Hepatocyte (in vitro differentiated cells): ENCODE data around the gene CGB5. TPM values are rescaled to one million over a fixed set of nuclear protein-coding genes. Genes with fewer than 3 reads are reported as not detected.

ENCODE experiments used
- DNase-seq: peaks from one replicate; pipeline ENCODE4 v3.0.0-alpha.2; 2016; ENCODE audit warnings: low spot score
- H2AFZ ChIP-seq: fragments of 200-600 bp; sonication (generic); 2 replicates; pipeline ENCODE4 v1.6.0; 2016; ENCODE audit warnings: antibody characterized with exemption, mild to moderate bottlenecking
- H3K27ac ChIP-seq: fragments of 200-600 bp; sonication (generic); 2 replicates; pipeline ENCODE4 v1.5.1; 2016; ENCODE audit warnings: mild to moderate bottlenecking
- H3K27me3 ChIP-seq: fragments of 200-600 bp; sonication (generic); 2 replicates; pipeline ENCODE4 v1.6.1; 2016
- H3K36me3 ChIP-seq: fragments of 200-600 bp; sonication (generic); replicated peaks from 2 replicates; pipeline ENCODE4 v1.5.1; 2016; ENCODE audit warnings: low read depth; ENCODE audit not compliant: insufficient read depth
- H3K4me1 ChIP-seq: fragments of 200-600 bp; sonication (generic); 2 replicates; pipeline ENCODE4 v1.5.1; 2016; ENCODE audit warnings: mild to moderate bottlenecking, moderate library complexity; ENCODE audit not compliant: insufficient read depth
- H3K4me2 ChIP-seq: fragments of 200-600 bp; sonication (generic); 2 replicates; pipeline ENCODE4 v1.6.0; 2016
- H3K4me3 ChIP-seq: fragments of 200-600 bp; sonication (generic); 2 replicates; pipeline ENCODE4 v1.5.1; 2016; ENCODE audit warnings: mild to moderate bottlenecking
- H3K79me2 ChIP-seq: fragments of 200-600 bp; sonication (generic); 2 replicates; pipeline ENCODE4 v1.6.0; 2017; ENCODE audit warnings: mild to moderate bottlenecking
- H3K9me2 ChIP-seq: fragments of 200-600 bp; sonication (generic); replicated peaks from 2 replicates; pipeline ENCODE4 v1.6.0; 2017; ENCODE audit warnings: mild to moderate bottlenecking; ENCODE audit not compliant: insufficient read depth
- H3K9me3 ChIP-seq: fragments of 200-600 bp; sonication (generic); 2 replicates; pipeline ENCODE4 v1.5.1; 2016; ENCODE audit warnings: low read depth, mild to moderate bottlenecking
- H4K20me1 ChIP-seq: fragments of 200-600 bp; sonication (generic); 2 replicates; pipeline ENCODE4 v1.6.0; 2016; ENCODE audit warnings: mild to moderate bottlenecking; ENCODE audit not compliant: insufficient read depth, poor library complexity, severe bottlenecking
- EZH2 ChIP-seq: fragments of 200-600 bp; sonication (generic); IDR thresholded peaks from 2 replicates; pipeline ENCODE4 v1.6.1; 2016; ENCODE audit warnings: antibody characterized with exemption, mild to moderate bottlenecking, borderline replicate concordance
- EZH2phosphoT487 ChIP-seq: fragments of 200-600 bp; sonication (generic); IDR thresholded peaks from one replicate; pipeline ENCODE4 v1.6.1; 2018; ENCODE audit warnings: antibody characterized with exemption, mild to moderate bottlenecking, low read depth, moderate library complexity; ENCODE audit not compliant: unreplicated experiment, severe bottlenecking
- WGBS: methylation state at CpG from one replicate; pipeline ENCODE4 v1.1.6; 2016; ENCODE audit warnings: low lambda C conversion rate; ENCODE audit errors: missing lambda C conversion rate; 5-methylcytosine and 5-hydroxymethylcytosine counted together
- microRNA-seq: library from miRNA; unstranded; fragments of <30 nt; microRNA quantifications from one replicate; pipeline ENCODE4, GENCODE V29; 2017
- polyA plus RNA-seq: library from polyadenylated mRNA; unstranded; fragments of >200 nt; fragmentation: Nextera tagmentation; extraction: Ambion mirVana; gene quantifications from 2 replicates; pipeline ENCODE4 v1.2.1, GENCODE V29; 2016
- small RNA-seq: library from RNA; depleted of rRNA; stranded (forward); fragments of <200 nt; gene quantifications from one replicate; pipeline ENCODE3, GENCODE V24; 2014
- total RNA-seq: library from RNA; depleted of rRNA; stranded (reverse); fragments of >200 nt; gene quantifications from 2 replicates; pipeline ENCODE4 v1.2.3, GENCODE V29; 2014
- TF ChIP-seq, protein P1 (sequence below): fragments of 200-600 bp; sonication (generic); IDR thresholded peaks from 2 replicates; pipeline ENCODE4 v1.5.1; 2016; ENCODE audit warnings: antibody characterized with exemption, mild to moderate bottlenecking; ENCODE audit not compliant: poor library complexity

CGB5 gene
- total and polyA plus RNA-seq, 2 experiments from 2014 or later: 0.22 to 1.9 TPM

GRCh38 chr19:49086296-49086695 lies 42.6 kb downstream of the CGB5 start:
- H3K4me2 ChIP-seq: peak overlapping the region; percentile 92
- H3K27ac ChIP-seq: no peak overlapping the region
- H3K9me3 ChIP-seq: no peaks in the 10 kb centered on the region
- 68% methylated on average over 11 of the region's 11 CpGs for WGBS
- no peak for DNase-seq
- peaks cover 18% of the 10 kb centered on the region for H3K4me1 ChIP-seq
- no peaks in the 10 kb centered on the region for H3K9me2 ChIP-seq
- H3K4me3 ChIP-seq: peak overlapping the region; percentile 86
- no peaks in the 10 kb centered on the region for H3K27me3 ChIP-seq
- H4K20me1 ChIP-seq: peaks cover 49% of the 10 kb centered on the region
- H2AFZ ChIP-seq: no peak overlapping the region
- TF ChIP-seq EZH2: no peak
- TF ChIP-seq, protein P1, sequence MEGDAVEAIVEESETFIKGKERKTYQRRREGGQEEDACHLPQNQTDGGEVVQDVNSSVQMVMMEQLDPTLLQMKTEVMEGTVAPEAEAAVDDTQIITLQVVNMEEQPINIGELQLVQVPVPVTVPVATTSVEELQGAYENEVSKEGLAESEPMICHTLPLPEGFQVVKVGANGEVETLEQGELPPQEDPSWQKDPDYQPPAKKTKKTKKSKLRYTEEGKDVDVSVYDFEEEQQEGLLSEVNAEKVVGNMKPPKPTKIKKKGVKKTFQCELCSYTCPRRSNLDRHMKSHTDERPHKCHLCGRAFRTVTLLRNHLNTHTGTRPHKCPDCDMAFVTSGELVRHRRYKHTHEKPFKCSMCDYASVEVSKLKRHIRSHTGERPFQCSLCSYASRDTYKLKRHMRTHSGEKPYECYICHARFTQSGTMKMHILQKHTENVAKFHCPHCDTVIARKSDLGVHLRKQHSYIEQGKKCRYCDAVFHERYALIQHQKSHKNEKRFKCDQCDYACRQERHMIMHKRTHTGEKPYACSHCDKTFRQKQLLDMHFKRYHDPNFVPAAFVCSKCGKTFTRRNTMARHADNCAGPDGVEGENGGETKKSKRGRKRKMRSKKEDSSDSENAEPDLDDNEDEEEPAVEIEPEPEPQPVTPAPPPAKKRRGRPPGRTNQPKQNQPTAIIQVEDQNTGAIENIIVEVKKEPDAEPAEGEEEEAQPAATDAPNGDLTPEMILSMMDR: no peak
- no peak for TF ChIP-seq EZH2phosphoT487
- H3K36me3 ChIP-seq: no peaks in the 10 kb centered on the region
- peaks cover 58% of the 10 kb centered on the region for H3K79me2 ChIP-seq

GRCh38 chr19:49091391-49092038 lies 47.9 kb downstream of the CGB5 start:
- Histone ChIP-seq H3K4me3 (no peak overlapping the region), H2AFZ (no peak overlapping the region), H4K20me1 (peaks cover 63% of the 10 kb centered on the region), H3K27ac (no peak overlapping the region), H3K79me2 (peaks cover 83% of the 10 kb centered on the region), H3K4me1 (peaks cover 11% of the 10 kb centered on the region), H3K27me3 (no peaks in the 10 kb centered on the region), H3K9me3 (no peaks in the 10 kb centered on the region), H3K9me2 (no peaks in the 10 kb centered on the region), H3K4me2 (no peak overlapping the region), H3K36me3 (no peaks in the 10 kb centered on the region)
- DNase-seq: no peak
- TF ChIP-seq EZH2phosphoT487 (no peak), EZH2 (no peak)
- TF ChIP-seq, protein P1: no peak
- WGBS: 97% methylated on average over 17 of the region's 17 CpGs

DNA sequence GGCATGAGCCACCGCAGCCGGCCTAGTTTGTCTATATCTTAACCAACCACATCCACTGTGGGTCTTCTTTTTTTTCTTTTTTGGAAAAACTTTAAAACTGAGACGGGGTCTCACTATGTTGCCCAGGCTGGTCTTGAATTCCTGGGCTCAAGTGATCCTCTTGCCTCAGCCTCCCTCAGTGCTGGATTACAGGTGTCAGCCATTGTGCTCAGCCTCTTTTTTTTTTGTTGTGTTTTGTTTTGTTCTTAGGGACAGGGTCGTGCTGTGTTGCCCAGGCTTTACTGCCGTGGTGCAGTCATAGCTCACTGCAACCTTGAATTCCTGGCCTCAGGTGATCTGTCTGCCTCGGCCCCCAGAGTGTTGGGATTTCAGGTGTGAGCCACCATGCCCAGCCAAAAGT lies 49.0 kb downstream of the CGB5 start:
- H3K9me3 ChIP-seq: no peaks in the 10 kb centered on the region
- no peak for DNase-seq
- no peak overlapping the region for H3K4me2 ChIP-seq
- TF ChIP-seq, protein P1: no peak
- TF ChIP-seq EZH2phosphoT487: no peak
- no peak for TF ChIP-seq EZH2
- H3K36me3 ChIP-seq: no peaks in the 10 kb centered on the region
- WGBS: 97% methylated on average over 6 of the region's 6 CpGs
- no peaks in the 10 kb centered on the region for H3K9me2 ChIP-seq
- no peaks in the 10 kb centered on the region for H3K4me1 ChIP-seq
- H3K27me3 ChIP-seq: no peaks in the 10 kb centered on the region
- H3K27ac ChIP-seq: no peak overlapping the region
- peaks cover 63% of the 10 kb centered on the region for H4K20me1 ChIP-seq
- no peak overlapping the region for H2AFZ ChIP-seq
- no peak overlapping the region for H3K4me3 ChIP-seq
- H3K79me2 ChIP-seq: peaks cover 77% of the 10 kb centered on the region

Small RNA genes within 50 kb of the gene (microRNA-seq; reads per million reads assigned to microRNA genes)
- gene MIR6798: 1.3 reads per million

Small RNA genes within 50 kb of the gene (small RNA-seq; reads per million reads assigned to genes)
- gene MIR6798: 0.16 reads per million
- gene RN7SL708P: not detected

Other genes starting within 250 kb of the CGB5 start
- 39.6 and 44.2 TPM in 2 replicates for gene BCAT2, start 232.8 kb upstream of the CGB5 start, total RNA-seq
- 84.6 and 122 TPM in 2 replicates for gene BCAT2, start 232.8 kb upstream of the CGB5 start, polyA plus RNA-seq
- gene HSD17B14, start 207.4 kb upstream of the CGB5 start, total RNA-seq: 64.1 and 67.6 TPM in 2 replicates
- 91.9 and 107 TPM in 2 replicates for gene HSD17B14, start 207.4 kb upstream of the CGB5 start, polyA plus RNA-seq
- gene PLEKHA4, start 175.2 kb upstream of the CGB5 start, total RNA-seq: 7.3 and 8.3 TPM in 2 replicates
- 15.1 and 25.8 TPM in 2 replicates for gene PLEKHA4, start 175.2 kb upstream of the CGB5 start, polyA plus RNA-seq
- 67.1 and 83.1 TPM in 2 replicates for gene PPP1R15A, start 171.4 kb upstream of the CGB5 start, total RNA-seq
- 172 and 218 TPM in 2 replicates for gene PPP1R15A, start 171.4 kb upstream of the CGB5 start, polyA plus RNA-seq
- gene TULP2, start 145.1 kb upstream of the CGB5 start, total RNA-seq: not detected in 2 replicates
- gene TULP2, start 145.1 kb upstream of the CGB5 start, polyA plus RNA-seq: not detected in 2 replicates
- 233 and 283 TPM in 2 replicates for gene NUCB1, start 143.5 kb upstream of the CGB5 start, total RNA-seq
- 332 and 339 TPM in 2 replicates for gene NUCB1, start 143.5 kb upstream of the CGB5 start, polyA plus RNA-seq
- 0.72 and 3.7 TPM in 2 replicates for gene DHDH, start 110.1 kb upstream of the CGB5 start, total RNA-seq
- gene DHDH, start 110.1 kb upstream of the CGB5 start, polyA plus RNA-seq: 1.5 and 2.9 TPM in 2 replicates
- 76.4 and 77.3 TPM in 2 replicates for gene BAX, start 89.0 kb upstream of the CGB5 start, total RNA-seq
- gene BAX, start 89.0 kb upstream of the CGB5 start, polyA plus RNA-seq: 106 and 116 TPM in 2 replicates
- 8,878 and 9,969 TPM in 2 replicates for gene FTL, start 78.5 kb upstream of the CGB5 start, total RNA-seq
- 13,723 and 15,987 TPM in 2 replicates for gene FTL, start 78.5 kb upstream of the CGB5 start, polyA plus RNA-seq
- gene GYS1, start 50.5 kb upstream of the CGB5 start, total RNA-seq: 29.2 and 37.4 TPM in 2 replicates
- gene GYS1, start 50.5 kb upstream of the CGB5 start, polyA plus RNA-seq: 45.9 and 54.8 TPM in 2 replicates
- gene RUVBL2, start 50.0 kb upstream of the CGB5 start, total RNA-seq: 62.9 and 72.1 TPM in 2 replicates
- gene RUVBL2, start 50.0 kb upstream of the CGB5 start, polyA plus RNA-seq: 79.6 and 84.9 TPM in 2 replicates
- not detected in 2 replicates for gene LHB, start 26.8 kb upstream of the CGB5 start, total RNA-seq
- gene LHB, start 26.8 kb upstream of the CGB5 start, polyA plus RNA-seq: not detected in 2 replicates
- gene CGB3, start 19.5 kb upstream of the CGB5 start, total RNA-seq: 1.1 TPM in 1 of 2 replicates, not detected in the other
- not detected in 2 replicates for gene CGB3, start 19.5 kb upstream of the CGB5 start, polyA plus RNA-seq
- not detected in 2 replicates for gene CGB2, start 12.0 kb upstream of the CGB5 start, total RNA-seq
- gene CGB2, start 12.0 kb upstream of the CGB5 start, polyA plus RNA-seq: not detected in 2 replicates
- not detected in 2 replicates for gene CGB1, start 7.0 kb upstream of the CGB5 start, total RNA-seq
- 0.52 TPM in 1 of 2 replicates, not detected in the other for gene CGB1, start 7.0 kb upstream of the CGB5 start, polyA plus RNA-seq
- gene CGB8, start 5.3 kb downstream of the CGB5 start, total RNA-seq: 0.50 TPM in 1 of 2 replicates, not detected in the other
- 0.53 TPM in 1 of 2 replicates, not detected in the other for gene CGB8, start 5.3 kb downstream of the CGB5 start, polyA plus RNA-seq
- gene CGB7, start 13.9 kb downstream of the CGB5 start, total RNA-seq: 0.76 TPM in 1 of 2 replicates, not detected in the other
- 1.6 and 4.1 TPM in 2 replicates for gene CGB7, start 13.9 kb downstream of the CGB5 start, polyA plus RNA-seq
- gene NTF4, start 21.0 kb downstream of the CGB5 start, total RNA-seq: 2.9 and 3.4 TPM in 2 replicates
- 6.9 and 11.5 TPM in 2 replicates for gene NTF4, start 21.0 kb downstream of the CGB5 start, polyA plus RNA-seq
- gene KCNA7, start 28.9 kb downstream of the CGB5 start, total RNA-seq: not detected in 2 replicates
- not detected in 2 replicates for gene KCNA7, start 28.9 kb downstream of the CGB5 start, polyA plus RNA-seq
- 164 and 190 TPM in 2 replicates for gene SNRNP70, start 41.6 kb downstream of the CGB5 start, total RNA-seq
- 248 and 294 TPM in 2 replicates for gene SNRNP70, start 41.6 kb downstream of the CGB5 start, polyA plus RNA-seq
- 7.1 and 8.7 TPM in 2 replicates for gene LIN7B, start 70.5 kb downstream of the CGB5 start, total RNA-seq
- gene LIN7B, start 70.5 kb downstream of the CGB5 start, polyA plus RNA-seq: 18.0 and 20.6 TPM in 2 replicates
- gene C19orf73, start 75.3 kb downstream of the CGB5 start, total RNA-seq: 1.9 TPM in 1 of 2 replicates, not detected in the other
- 2.6 and 2.7 TPM in 2 replicates for gene C19orf73, start 75.3 kb downstream of the CGB5 start, polyA plus RNA-seq
- 4.4 and 11.3 TPM in 2 replicates for gene PPFIA3, start 75.7 kb downstream of the CGB5 start, total RNA-seq
- 8.2 and 11.4 TPM in 2 replicates for gene PPFIA3, start 75.7 kb downstream of the CGB5 start, polyA plus RNA-seq
- 0.44 and 0.50 TPM in 2 replicates for gene HRC, start 111.5 kb downstream of the CGB5 start, total RNA-seq
- 0.33 and 0.48 TPM in 2 replicates for gene HRC, start 111.5 kb downstream of the CGB5 start, polyA plus RNA-seq
- 6.6 and 7.0 TPM in 2 replicates for gene TRPM4, start 113.9 kb downstream of the CGB5 start, total RNA-seq
- 20.5 and 23.2 TPM in 2 replicates for gene TRPM4, start 113.9 kb downstream of the CGB5 start, polyA plus RNA-seq